ENCODE measurements around the gene SOST. TPM values are rescaled to one million over a fixed set of nuclear protein-coding genes. Genes with fewer than 3 reads are reported as not detected.

SOST gene
- total RNA-seq, 1 experiment from 2014 or later, result not detected

DNA sequence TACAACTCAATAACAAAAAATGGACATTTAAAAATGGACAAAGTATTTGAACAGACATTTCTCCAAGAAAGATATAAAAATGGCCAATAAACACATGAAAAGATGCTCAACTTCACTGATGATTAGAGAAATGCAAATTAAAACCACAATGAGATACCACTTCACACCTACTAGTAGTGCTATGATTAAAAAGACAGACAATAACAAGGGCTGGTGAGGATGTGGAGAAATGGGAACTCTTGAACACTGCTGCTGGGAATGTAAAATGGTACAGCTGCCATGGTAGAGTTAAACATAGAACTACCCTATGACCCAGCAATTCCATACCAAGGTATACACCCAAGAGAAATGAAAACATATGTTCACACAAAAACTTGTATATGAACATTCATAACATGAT lies 46.5 kb upstream of the SOST start:
- peaks cover 0 to 2% of the 10 kb centered on the region in 2 experiments; a peak in 1 of 5 replicates for H3K9me3 Mint-ChIP-seq

More for the DNA sequence above, 46.5 kb upstream of the SOST start:
- Histone ChIP-seq H3K23ac (ENCODE audit: insufficient read length, low read depth, low read length) (no peak overlapping the region), H2AFZ (ENCODE audit: low read length) (no peak overlapping the region), H2BK12ac (ENCODE audit: insufficient read length, low read depth, low read length) (no peak overlapping the region), H2BK20ac (ENCODE audit: low read depth, low read length, poor library complexity, severe bottlenecking) (no peak overlapping the region), H3K18ac (ENCODE audit: insufficient read length, low read depth, low read length) (no peak overlapping the region), H3K23me2 (ENCODE audit: insufficient read length, low read depth, low read length, poor library complexity, severe bottlenecking) (no peaks in the 10 kb centered on the region), H3K27ac (ENCODE audit: insufficient read length, low read depth, low read length) (no peak overlapping the region), H3K9me3 (ENCODE audit: control insufficient read depth, low read depth, low read length) (no peaks in the 10 kb centered on the region), H4K91ac (ENCODE audit: insufficient read length, low read depth, low read length) (no peak overlapping the region), H3K79me2 (ENCODE audit: insufficient read depth, low read length) (no peaks in the 10 kb centered on the region), H3K56ac (ENCODE audit: insufficient read length, low read depth, low read length) (no peak overlapping the region), H4K5ac (ENCODE audit: insufficient read length, low read depth, low read length) (no peak overlapping the region), H3K4me2 (ENCODE audit: insufficient read depth, insufficient read length, low read length) (no peak overlapping the region), H2BK5ac (ENCODE audit: insufficient read length, low read length) (no peak overlapping the region), H3T11ph (ENCODE audit: low read length) (no peak overlapping the region), H3K9ac (ENCODE audit: extremely low read depth, insufficient read length, low read length) (no peak overlapping the region), H3K4ac (ENCODE audit: low read depth, low read length) (no peak overlapping the region), H4K8ac (replicated peaks; ENCODE audit: insufficient read length, low read depth, low read length) (no peak overlapping the region), H3K79me1 (ENCODE audit: insufficient read depth, low read depth, low read length, poor library complexity, severe bottlenecking) (no peaks in the 10 kb centered on the region), H2AK5ac (ENCODE audit: insufficient read length, low read length) (no peak overlapping the region), H3K4me1 (ENCODE audit: insufficient read depth, low read length) (peaks cover 13% of the 10 kb centered on the region; the same call in 1 of the 2 replicates), H4K20me1 (ENCODE audit: control insufficient read depth, insufficient read depth, insufficient read length) (no peaks in the 10 kb centered on the region), H3K14ac (ENCODE audit: insufficient read depth, low read length) (no peak overlapping the region), H3K27me3 (ENCODE audit: insufficient read depth, low read length) (no peaks in the 10 kb centered on the region), H2BK120ac (ENCODE audit: low read depth, low read length, poor library complexity, severe bottlenecking) (no peak overlapping the region), H2BK15ac (ENCODE audit: low read depth, low read length) (no peak overlapping the region)
- Mint-ChIP-seq H3K36me3 (ENCODE audit: insufficient read depth in 1 of 3, low read depth in 3 of 3) (peaks cover 0 to 9% (median 4%) of the 10 kb centered on the region in 3 experiments; a peak in 6 of 7 replicates), H3K4me1 (peaks cover 33% of the 10 kb centered on the region in 2 experiments), H3K27me3 (ENCODE audit: low read depth) (no peaks in the 10 kb centered on the region; the same call in 1 of the 2 replicates), H3K27ac (no peak overlapping the region), H3K4me3 (no peak overlapping the region)
- no peak for DNase-seq
- TF ChIP-seq, protein P1, sequence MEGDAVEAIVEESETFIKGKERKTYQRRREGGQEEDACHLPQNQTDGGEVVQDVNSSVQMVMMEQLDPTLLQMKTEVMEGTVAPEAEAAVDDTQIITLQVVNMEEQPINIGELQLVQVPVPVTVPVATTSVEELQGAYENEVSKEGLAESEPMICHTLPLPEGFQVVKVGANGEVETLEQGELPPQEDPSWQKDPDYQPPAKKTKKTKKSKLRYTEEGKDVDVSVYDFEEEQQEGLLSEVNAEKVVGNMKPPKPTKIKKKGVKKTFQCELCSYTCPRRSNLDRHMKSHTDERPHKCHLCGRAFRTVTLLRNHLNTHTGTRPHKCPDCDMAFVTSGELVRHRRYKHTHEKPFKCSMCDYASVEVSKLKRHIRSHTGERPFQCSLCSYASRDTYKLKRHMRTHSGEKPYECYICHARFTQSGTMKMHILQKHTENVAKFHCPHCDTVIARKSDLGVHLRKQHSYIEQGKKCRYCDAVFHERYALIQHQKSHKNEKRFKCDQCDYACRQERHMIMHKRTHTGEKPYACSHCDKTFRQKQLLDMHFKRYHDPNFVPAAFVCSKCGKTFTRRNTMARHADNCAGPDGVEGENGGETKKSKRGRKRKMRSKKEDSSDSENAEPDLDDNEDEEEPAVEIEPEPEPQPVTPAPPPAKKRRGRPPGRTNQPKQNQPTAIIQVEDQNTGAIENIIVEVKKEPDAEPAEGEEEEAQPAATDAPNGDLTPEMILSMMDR (conservative IDR thresholded peaks at IDR 0.05), result no peak

Measured in H9 (cell line).